Activated naive CD8-positive, alpha-beta T cell treated with anti-CD3 and anti-CD28 coated beads, Interleukin-2, amount 10 ng/mL, durations not matched to agents 7 days and 5 days (primary cell): ENCODE measurements around the gene DCTN3. TPM values are rescaled to one million over a fixed set of nuclear protein-coding genes. Genes with fewer than 3 reads are reported as not detected.

Source experiments
- ATAC-seq: fragments of 150-1000 bp; cut with Tn5 transposase; one replicate; pipeline ENCODE4 v1.10.0; 2021; ENCODE audit warnings: low read depth, moderate library complexity
- POLR2A ChIA-PET: fragments of 350-600 bp; sonication (Branson Sonifier 250); formaldehyde crosslinking; loops from one replicate; lab custom pipeline; 2021; ENCODE audit warnings: antibody characterized with exemption; lab: Charles Lee
- DNase-seq: peaks from one replicate; pipeline ENCODE4 v3.0.0; 2021
- H3K27ac Mint-ChIP-seq: one replicate; pipeline ENCODE4 v1.8.0; 2022; ENCODE audit warnings: mild to moderate bottlenecking, mixed read lengths
- H3K27me3 Mint-ChIP-seq: one replicate; pipeline ENCODE4 v1.8.0; 2022; ENCODE audit warnings: mild to moderate bottlenecking, moderate library complexity, mixed read lengths
- H3K36me3 Mint-ChIP-seq: one replicate; pipeline ENCODE4 v1.8.0; 2021; ENCODE audit warnings: mild to moderate bottlenecking, mixed read lengths
- H3K4me1 Mint-ChIP-seq: one replicate; pipeline ENCODE4 v1.8.0; 2021; ENCODE audit warnings: mixed read lengths
- H3K4me3 Mint-ChIP-seq: one replicate; pipeline ENCODE4 v1.8.0; 2022; ENCODE audit warnings: mild to moderate bottlenecking, moderate library complexity, mixed read lengths
- H3K9me3 Mint-ChIP-seq: one replicate; pipeline ENCODE4 v1.8.0; 2021; ENCODE audit warnings: mixed read lengths
- total RNA-seq, 2 experiments: library from RNA; stranded (reverse); gene quantifications; one replicate each; pipeline ENCODE4 v1.2.3, GENCODE V29; 2021

DCTN3 gene
- total RNA-seq, 2 experiments from 2014 or later: 121 to 122 TPM

DNA sequence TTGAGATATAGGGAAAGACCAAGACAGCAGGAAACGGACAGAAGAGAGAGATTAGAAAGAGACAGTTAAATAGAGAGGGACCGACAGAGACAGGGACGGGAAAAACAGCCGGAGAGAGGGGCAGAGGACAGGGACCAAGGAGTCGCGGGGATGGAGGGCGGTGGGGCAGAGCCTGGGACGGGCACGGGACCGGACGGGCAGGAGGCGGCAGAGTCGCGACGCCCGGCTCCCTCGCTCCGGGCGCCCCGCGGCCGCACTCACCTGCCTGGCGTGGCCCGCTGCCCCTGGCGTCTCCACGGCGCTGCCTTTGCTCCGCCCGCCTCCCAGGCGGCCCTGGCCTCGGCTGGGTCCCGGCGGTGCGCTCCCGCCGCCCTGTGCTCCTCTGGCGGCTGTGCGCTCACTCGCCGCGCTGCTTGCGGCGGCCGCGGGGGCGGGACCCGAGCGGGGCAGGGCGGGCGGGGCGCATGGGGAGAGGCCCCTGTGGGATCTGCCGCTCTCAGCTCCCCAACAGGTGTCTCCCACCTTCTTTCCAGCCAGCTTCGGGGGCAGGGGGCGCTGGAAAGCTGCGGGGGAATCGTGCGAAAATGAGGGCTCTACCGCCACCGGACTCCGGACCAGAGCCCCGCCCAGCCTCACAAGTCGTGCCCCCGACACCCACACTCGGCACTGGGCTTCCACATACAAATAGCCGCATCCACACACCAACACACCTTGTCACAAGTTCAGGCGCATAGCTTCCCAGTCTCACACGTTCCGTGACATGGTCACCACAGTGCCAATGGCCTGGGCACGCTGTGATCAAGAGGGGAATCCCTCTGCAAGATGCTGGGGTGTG, 8.6 kb upstream of the DCTN3 start, which contains the start of gene ARID3C:
Gene ARID3C, minus strand, starts transcription at position 411 of the 835 bp plus-strand sequence. CDS start 1,052 bp downstream, outside the sequence.
- Mint-ChIP-seq H3K4me3 (peak within 1 kb of the TSS; percentile 77), H3K36me3 (no peaks in the 10 kb centered on the region), H3K9me3 (no peaks in the 10 kb centered on the region), H3K4me1 (peaks cover 12% of the 10 kb centered on the region), H3K27ac (no peak within 1 kb of the TSS), H3K27me3 (peaks cover 65% of the 10 kb centered on the region)
- POLR2A ChIA-PET: interaction anchor here (1.3 to 1.6 kb wide), 2 partner anchors 9 kb away, joined by 3 to 8 read pairs; partner anchors contain the start of genes DCTN3 and SIGMAR1
- ATAC-seq: peak; percentile 71
- peak; percentile 56 for DNase-seq

DNA sequence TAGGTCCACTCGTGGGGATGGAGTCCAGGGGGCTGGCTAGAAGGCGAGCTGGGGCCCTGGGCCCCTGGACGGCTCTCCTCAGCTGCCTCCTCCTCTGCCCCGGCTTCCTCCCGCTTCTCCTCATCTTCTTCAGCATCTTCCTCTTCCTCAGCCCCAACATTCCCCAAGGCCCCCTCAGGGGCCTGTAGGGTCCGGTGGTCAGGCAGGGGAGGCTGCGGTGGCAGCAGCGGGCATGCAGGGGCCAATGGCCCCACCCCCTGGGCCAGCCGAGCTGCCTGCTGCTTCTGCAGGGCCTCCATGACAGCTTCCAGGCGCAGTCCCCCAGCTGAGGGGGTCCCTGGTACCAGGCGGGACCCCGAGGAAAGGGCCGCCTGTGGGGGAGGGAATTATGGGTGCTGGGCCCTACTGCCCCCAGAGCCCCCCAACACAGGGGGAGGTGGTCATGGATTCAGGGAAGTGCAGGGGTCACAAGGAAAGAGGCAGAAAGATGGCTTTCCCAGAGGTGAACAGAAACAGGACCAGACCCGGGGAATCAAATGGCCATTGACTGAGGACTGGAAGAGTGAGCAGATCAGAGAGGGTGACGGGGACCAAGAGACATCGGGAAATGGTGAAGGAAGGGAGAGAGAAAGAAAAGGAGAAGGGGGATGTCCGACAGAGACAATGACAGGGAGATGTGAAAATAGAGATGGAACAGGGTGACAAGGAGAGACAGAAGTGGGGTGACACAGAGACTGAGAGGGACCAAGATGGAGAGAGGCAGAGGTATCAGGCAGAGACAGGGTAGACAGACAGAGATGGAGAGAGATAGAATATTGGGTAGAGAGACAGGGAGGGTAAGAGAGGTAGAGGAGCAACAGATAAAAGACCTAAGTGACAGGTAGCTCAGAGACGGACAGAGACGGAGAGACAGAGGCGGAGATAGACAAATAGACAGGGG, 7.7 kb upstream of the DCTN3 start:
- Mint-ChIP-seq H3K4me1 (peaks cover 14% of the 10 kb centered on the region), H3K27me3 (peaks cover 72% of the 10 kb centered on the region), H3K36me3 (peaks cover 2% of the 10 kb centered on the region), H3K9me3 (no peaks in the 10 kb centered on the region), H3K4me3 (peak overlapping the region; percentile 77), H3K27ac (no peak overlapping the region)
- no peak for ATAC-seq
- POLR2A ChIA-PET: interaction anchor here (1.6 kb wide), 1 partner anchor 8 kb away, joined by 8 read pairs; the partner anchor contains the start of gene DCTN3
- no peak for DNase-seq

DNA sequence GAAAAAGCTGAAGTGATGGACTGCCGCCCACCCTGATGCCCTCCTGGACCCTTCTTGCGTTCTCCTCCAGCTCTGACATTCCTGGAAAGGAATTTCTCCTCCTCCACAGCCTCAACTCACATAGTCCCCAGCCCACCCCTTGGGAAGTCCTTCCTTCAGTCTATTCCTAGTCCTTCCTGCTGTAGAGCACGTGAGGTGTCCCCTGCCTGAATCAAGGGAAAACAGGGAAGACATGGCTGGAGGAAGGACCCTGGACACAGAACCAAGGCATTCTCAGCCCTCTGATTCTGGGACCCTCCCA, 4.8 kb upstream of the DCTN3 start:
- Mint-ChIP-seq H3K36me3 (peaks cover 2% of the 10 kb centered on the region), H3K4me1 (peaks cover 20% of the 10 kb centered on the region), H3K27me3 (peaks cover 74% of the 10 kb centered on the region), H3K4me3 (no peak overlapping the region), H3K9me3 (no peaks in the 10 kb centered on the region), H3K27ac (no peak overlapping the region)
- POLR2A ChIA-PET: interaction anchor here (1.3 kb wide), 1 partner anchor 13 kb away, joined by 5 read pairs; the partner anchor contains the start of gene SIGMAR1
- DNase-seq (no peak), ATAC-seq (no peak)

DNA sequence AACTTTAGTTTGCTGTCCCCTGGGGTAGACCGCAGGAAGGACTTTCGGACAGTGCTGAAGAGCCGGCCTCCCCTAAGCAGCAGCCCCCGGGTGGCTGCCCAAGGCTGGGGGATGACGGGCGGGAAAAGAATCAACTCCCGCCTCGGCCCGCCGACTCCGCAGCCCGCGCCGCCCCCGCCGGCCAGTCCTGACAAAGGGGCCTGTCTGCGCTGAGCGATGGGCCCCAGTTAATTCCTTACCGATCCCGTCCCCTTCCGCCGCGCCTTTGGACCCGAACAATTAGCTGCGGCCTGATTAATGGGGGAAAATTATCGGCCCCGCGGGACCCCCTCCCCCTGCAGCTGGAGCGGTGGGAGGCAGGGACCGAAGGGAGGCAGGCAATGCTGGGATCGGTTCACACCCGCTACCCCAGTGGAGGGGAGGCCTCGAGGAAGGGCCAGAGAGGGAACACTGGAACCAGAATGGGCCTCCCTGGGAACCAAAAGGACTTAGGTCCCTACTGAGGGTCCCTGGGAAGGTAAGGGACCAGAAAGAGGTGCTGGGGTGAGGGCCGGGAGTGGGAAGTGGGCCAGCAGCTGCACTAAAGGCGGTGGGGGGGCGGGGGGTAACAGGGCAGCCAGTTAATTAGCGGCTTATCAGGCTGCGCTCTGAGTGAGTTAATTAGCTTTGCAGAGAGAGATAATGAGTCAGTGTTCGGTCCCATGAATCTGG, 4.3 kb upstream of the DCTN3 start:
- Mint-ChIP-seq H3K36me3 (peaks cover 2% of the 10 kb centered on the region), H3K27ac (no peak overlapping the region), H3K4me3 (no peak overlapping the region), H3K4me1 (peaks cover 23% of the 10 kb centered on the region), H3K27me3 (peaks cover 69% of the 10 kb centered on the region), H3K9me3 (no peaks in the 10 kb centered on the region)
- no peak for ATAC-seq
- no peak for DNase-seq
- POLR2A ChIA-PET: no interaction called here

DNA sequence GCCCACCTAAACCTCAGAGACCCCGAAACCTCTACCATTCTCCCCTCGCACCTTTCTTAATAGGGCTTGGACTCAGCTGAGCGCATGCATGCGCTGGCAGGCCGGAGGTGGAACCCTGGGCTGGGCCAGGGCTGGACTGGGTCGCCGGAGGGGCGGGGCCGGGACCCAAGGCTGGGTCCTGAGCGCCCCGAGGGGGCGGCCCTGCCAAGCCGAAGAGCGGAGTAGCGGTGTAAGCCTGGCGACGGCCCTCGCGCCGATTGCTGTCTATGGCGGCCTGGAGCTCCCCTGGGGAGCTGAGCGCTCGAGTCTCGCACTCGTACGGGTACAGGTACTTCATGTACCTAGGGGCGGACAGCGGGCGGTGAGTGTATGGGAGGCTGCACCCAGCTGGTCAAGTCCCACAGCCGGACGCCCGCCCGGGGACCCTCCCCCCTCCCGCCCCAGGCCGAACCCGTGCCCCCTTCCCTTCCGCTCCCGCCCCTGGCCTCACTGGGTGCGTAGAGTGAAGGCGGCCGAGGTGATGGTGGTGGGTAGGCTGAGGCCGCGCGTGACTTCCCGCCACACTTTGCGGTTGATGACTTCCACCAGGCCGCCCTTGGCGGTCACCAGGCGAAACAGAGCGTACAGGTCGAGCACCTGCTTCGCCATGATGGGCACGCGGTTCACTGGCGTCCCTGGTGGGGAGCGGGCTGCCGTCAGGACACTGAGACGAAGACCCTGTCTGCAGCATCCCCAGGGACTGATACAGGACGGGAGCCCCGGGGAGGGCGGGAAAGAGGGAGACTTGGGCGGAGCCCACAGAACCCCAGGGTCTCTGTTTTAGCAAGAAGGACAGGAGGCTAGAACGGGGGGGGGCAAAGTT, 3.3 kb upstream of the DCTN3 start:
- ATAC-seq (no peak), DNase-seq (peak; percentile 44)
- POLR2A ChIA-PET: interaction anchor here (0.8 to 2.1 kb wide), 3 partner anchors 11 to 14 kb away, joined by 5 to 6 read pairs (median 6); partner anchors contain the start of gene SIGMAR1
- Mint-ChIP-seq H3K4me3 (peak overlapping the region; percentile 19), H3K9me3 (no peaks in the 10 kb centered on the region), H3K27me3 (peaks cover 64% of the 10 kb centered on the region), H3K4me1 (peaks cover 25% of the 10 kb centered on the region), H3K36me3 (peaks cover 2% of the 10 kb centered on the region), H3K27ac (no peak overlapping the region)

DNA sequence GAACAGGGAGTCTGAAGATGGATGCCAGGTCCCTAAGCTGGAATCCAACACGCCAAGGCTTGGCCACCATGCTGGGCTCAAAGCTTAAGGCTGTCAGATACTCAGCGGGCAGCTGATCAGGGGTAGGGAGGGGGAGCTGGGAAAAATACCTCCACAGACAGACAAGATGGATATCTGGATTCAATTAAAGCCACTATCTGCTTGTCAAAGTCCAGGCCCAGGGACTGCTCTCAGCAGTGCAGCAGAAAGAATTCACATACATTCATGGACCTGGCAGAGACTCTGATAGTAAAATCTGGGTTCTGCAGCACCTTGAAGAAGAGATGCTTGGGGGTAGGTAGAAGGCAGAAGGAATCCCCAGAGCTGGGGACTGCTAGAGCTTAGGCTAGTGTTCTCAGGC, 5.2 kb downstream of the DCTN3 start:
- no peak for DNase-seq
- Mint-ChIP-seq H3K36me3 (peaks cover 8% of the 10 kb centered on the region), H3K4me3 (no peak overlapping the region), H3K9me3 (no peaks in the 10 kb centered on the region), H3K4me1 (peaks cover 22% of the 10 kb centered on the region), H3K27me3 (no peaks in the 10 kb centered on the region), H3K27ac (no peak overlapping the region)
- no peak for ATAC-seq
- POLR2A ChIA-PET: interaction anchor here (0.7 to 8.0 kb wide), 3 partner anchors 21 to 31 kb away, joined by 3 to 75 read pairs (median 3); partner anchors contain the start of genes GALT and SIGMAR1

DNA sequence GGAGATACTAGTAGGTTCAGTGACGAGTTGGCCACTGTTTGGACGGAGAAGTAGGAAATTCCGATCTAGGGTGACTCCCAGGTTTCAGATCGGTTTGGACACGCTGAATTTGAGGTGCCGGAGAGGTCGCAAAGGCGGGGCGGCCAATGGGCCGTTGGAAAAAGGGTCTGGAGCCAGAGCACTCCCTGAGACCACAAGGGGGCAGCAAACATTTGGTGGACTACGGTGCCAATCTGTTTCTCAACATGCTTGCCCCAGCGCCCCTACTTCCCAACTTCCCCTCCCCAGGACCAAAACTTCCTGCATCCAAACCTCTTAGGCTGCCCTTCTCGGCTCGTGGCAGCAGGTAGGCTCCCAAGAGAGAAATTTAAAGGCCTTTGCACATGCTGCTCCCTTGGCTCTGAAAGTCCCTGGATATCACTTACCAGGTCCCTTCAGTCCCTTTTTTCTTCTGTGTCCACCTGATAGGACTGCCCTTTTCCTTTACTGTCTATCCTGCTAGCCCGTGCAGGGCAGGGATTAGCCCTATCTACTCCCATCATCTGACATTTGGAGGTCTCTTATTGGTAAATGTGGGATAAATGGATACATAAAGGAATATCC, 7.4 kb downstream of the DCTN3 start:
- peak; percentile 23 for ATAC-seq
- POLR2A ChIA-PET: interaction anchor here (0.8 to 8.0 kb wide), 4 partner anchors 7 to 32 kb away, joined by 4 to 75 read pairs (median 12); partner anchors contain the start of genes DCTN3 and SIGMAR1
- Mint-ChIP-seq H3K4me3 (peak overlapping the region; percentile 94), H3K36me3 (peaks cover 8% of the 10 kb centered on the region), H3K27me3 (no peaks in the 10 kb centered on the region), H3K27ac (peak overlapping the region; percentile 92), H3K9me3 (no peaks in the 10 kb centered on the region), H3K4me1 (peaks cover 14% of the 10 kb centered on the region)
- peak; percentile 69 for DNase-seq

DNA sequence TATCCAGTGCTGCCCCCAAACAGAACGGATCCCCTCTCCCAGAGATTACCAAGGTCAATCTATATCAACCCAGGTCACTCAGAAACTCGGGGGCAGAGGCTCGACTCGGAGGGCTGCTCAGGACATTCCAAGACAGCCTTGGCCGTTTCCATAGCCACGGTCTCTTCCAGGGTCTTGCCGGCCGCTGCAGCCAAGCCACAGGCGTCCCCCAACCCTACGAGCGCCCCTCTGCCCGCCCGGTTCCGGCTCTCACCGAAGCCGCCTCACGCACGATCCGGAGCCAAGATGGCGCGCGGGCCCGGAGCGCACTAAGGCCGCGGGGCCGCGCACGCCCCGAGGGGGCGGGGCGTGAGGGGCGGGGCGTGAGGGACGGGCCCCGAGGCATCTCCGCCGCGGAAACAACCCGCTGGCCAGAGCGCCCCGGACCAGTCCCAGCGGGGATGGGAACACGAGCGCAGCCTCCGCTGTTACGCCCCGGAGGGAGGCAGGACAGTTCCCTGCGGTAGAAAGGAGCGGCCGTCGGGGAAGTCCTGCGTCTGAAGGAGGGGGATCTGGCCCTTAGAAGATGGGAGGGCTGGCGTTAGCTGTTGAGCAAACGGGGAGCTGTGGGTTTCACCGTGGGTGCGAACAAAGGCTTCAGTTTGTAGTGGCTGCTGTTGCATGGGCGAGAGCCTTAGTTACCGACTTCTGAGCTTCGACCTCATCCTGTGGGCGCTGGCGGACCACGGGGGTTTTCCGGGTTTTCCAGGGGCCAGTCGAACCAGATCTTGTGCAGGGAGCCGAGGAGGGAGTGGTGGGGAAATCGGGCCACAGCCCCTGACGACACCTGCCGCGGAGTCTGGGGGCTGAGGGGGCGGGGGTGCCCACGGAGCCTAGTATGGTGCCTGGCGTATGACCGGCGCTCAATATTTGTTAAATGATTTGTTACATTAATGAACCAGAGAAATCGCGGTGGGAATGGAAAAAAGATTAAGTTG, 8.2 kb downstream of the DCTN3 start, which contains the start of gene RPP25L:
Gene RPP25L, minus strand, starts transcription at position 287 of the 977 bp plus-strand sequence. CDS start 801 bp downstream, outside the sequence.
- Mint-ChIP-seq H3K27me3 (no peaks in the 10 kb centered on the region), H3K27ac (peak within 1 kb of the TSS; percentile 92), H3K9me3 (no peaks in the 10 kb centered on the region), H3K36me3 (peaks cover 8% of the 10 kb centered on the region), H3K4me1 (peaks cover 14% of the 10 kb centered on the region), H3K4me3 (peak within 1 kb of the TSS; percentile 94)
- peak; percentile 92 for ATAC-seq
- DNase-seq: peak; percentile 97
- POLR2A ChIA-PET: interaction anchor here (0.8 to 8.0 kb wide), 6 partner anchors 8 to 154 kb away, joined by 3 to 75 read pairs (median 4); partner anchors contain the start of genes DCTN3, DNAI1, FAM219A and SIGMAR1

DNA sequence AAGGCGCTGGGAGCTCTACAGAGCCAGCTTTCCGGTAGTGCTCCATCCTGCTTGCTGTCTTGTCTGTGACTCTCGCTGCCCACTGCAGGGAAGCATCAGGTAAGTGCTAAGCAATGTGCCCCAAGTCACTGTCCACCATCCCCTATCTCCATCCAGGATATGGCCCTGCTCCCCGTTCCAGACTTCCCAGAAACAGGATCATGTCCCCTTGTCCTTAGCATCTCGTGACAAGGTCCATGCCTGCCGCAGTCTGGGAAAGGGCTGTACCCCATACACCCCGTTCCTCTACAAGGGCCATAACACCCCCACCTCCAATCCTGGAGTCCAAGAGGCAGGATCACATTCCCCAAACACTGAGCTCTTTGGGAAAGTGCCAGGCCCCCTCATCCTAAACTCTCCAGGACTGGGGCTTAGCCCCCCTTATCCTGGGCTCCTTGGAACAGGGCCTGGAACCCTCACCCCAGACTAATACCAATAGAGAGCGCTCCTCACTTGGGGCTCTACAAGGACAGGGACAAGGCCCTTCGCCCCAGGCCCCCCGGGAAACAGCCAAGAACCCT, 9.0 kb downstream of the DCTN3 start:
- DNase-seq: no peak
- Mint-ChIP-seq H3K27ac (peak overlapping the region; percentile 92), H3K4me3 (peak overlapping the region; percentile 94), H3K4me1 (peaks cover 14% of the 10 kb centered on the region), H3K9me3 (no peaks in the 10 kb centered on the region), H3K27me3 (no peaks in the 10 kb centered on the region), H3K36me3 (peaks cover 2% of the 10 kb centered on the region)
- POLR2A ChIA-PET: interaction anchor here (1.2 to 8.0 kb wide), 5 partner anchors 9 to 153 kb away, joined by 3 to 75 read pairs (median 4); partner anchors contain the start of genes DCTN3, DNAI1, FAM219A and SIGMAR1
- peak; percentile 7 for ATAC-seq
